ENCODE data around the gene ARHGAP21.

DNA sequence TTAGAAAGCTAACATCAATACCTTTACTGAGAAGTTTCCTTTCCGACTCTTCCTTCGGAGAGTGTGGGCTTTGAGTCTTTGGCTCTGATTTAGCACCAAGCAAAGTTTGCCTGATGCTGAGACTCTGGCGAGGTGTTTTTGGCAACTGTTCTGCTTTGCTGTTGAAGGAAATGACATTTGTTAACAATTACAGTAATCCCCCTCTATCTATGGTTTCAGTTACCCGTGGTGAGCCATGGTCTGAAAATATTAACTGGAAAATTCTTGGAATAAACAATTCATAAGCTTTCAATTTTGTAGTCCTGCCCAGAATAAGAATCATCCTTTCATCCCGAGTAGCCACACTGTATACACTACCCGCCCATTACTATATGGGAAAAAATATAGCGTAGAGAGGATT, 126.3 kb downstream of the ARHGAP21 start:
- no peak for TF ChIP-seq ZBTB7A (IDR thresholded peaks at IDR 0.05; ENCODE audit: borderline replicate concordance, control insufficient read depth, low read depth, low read length)
- no peak for TF ChIP-seq YY1 (IDR thresholded peaks at IDR 0.05; ENCODE audit: borderline replicate concordance in 1 of 3, control insufficient read depth in 1 of 3, extremely low read depth in 1 of 3, insufficient read depth in 3 of 3, insufficient read length in 1 of 3, insufficient replicate concordance in 2 of 3, low read depth in 1 of 3, low read length in 2 of 3)
- no peak for TF ChIP-seq SMAD4 (CRISPR knock-in tag; conservative IDR thresholded peaks at IDR 0.05)
- no peak for TF ChIP-seq NCOR1 (IDR thresholded peaks at IDR 0.05)
- TF ChIP-seq TAF1 (IDR thresholded peaks at IDR 0.05; ENCODE audit: control insufficient read depth, extremely low read depth, insufficient read depth, low read length, severe bottlenecking): no peak
- TF ChIP-seq FOXJ3 (CRISPR knock-in tag; IDR thresholded peaks at IDR 0.05): no peak
- no peak for TF ChIP-seq ZNF263 (CRISPR knock-in tag; IDR thresholded peaks at IDR 0.05; ENCODE audit: borderline replicate concordance)
- TF ChIP-seq SPI1 (IDR thresholded peaks at IDR 0.05; ENCODE audit: borderline replicate concordance, low read depth, low read length): no peak
